Panc1 (cell line): ENCODE measurements around the gene GIPC3.

Experiments used
- CTCF ChIP-seq: fragments of 450-650 bp; IDR thresholded peaks from 2 replicates; pipeline ENCODE4 v1.5.1; 2017; ENCODE audit warnings: mild to moderate bottlenecking
- POLR2AphosphoS5 ChIP-seq: IDR thresholded peaks from 2 replicates; pipeline ENCODE4 v1.6.1; 2012; ENCODE audit warnings: mild to moderate bottlenecking, low read depth, low read length, moderate library complexity
- SIN3A ChIP-seq: IDR thresholded peaks from 2 replicates; pipeline ENCODE4 v1.6.1; 2012; ENCODE audit warnings: low read depth, mild to moderate bottlenecking, low read length, moderate library complexity, borderline replicate concordance; ENCODE audit not compliant: insufficient read depth
- TF ChIP-seq, protein P1 (sequence below), 2 experiments: IDR thresholded peaks; 2 replicates each; pipeline ENCODE4 v1.6.1; 2011 to 2012; ENCODE audit warnings: low read depth in 2 of 2, control low read depth in 1 of 2, low read length in 1 of 2, mild to moderate bottlenecking in 1 of 2, moderate library complexity in 1 of 2; ENCODE audit not compliant: insufficient read depth in 1 of 2

DNA sequence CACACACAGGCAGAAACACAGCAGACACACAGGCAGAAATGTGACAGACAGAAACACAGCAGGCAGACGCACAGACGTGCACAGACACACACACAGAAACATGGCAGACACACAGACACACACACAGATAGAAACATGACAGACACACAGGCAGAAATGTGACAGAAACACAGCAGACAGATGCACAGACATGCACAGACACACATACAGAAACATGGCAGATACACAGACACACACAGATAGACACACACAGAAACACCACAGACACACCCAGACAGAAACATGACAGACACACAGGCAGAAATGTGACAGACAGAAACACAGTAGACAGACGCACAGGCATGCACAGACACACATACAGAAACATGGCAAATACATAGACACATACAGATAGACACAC lies 20.1 kb downstream of the GIPC3 start:
- TF ChIP-seq, protein P1, sequence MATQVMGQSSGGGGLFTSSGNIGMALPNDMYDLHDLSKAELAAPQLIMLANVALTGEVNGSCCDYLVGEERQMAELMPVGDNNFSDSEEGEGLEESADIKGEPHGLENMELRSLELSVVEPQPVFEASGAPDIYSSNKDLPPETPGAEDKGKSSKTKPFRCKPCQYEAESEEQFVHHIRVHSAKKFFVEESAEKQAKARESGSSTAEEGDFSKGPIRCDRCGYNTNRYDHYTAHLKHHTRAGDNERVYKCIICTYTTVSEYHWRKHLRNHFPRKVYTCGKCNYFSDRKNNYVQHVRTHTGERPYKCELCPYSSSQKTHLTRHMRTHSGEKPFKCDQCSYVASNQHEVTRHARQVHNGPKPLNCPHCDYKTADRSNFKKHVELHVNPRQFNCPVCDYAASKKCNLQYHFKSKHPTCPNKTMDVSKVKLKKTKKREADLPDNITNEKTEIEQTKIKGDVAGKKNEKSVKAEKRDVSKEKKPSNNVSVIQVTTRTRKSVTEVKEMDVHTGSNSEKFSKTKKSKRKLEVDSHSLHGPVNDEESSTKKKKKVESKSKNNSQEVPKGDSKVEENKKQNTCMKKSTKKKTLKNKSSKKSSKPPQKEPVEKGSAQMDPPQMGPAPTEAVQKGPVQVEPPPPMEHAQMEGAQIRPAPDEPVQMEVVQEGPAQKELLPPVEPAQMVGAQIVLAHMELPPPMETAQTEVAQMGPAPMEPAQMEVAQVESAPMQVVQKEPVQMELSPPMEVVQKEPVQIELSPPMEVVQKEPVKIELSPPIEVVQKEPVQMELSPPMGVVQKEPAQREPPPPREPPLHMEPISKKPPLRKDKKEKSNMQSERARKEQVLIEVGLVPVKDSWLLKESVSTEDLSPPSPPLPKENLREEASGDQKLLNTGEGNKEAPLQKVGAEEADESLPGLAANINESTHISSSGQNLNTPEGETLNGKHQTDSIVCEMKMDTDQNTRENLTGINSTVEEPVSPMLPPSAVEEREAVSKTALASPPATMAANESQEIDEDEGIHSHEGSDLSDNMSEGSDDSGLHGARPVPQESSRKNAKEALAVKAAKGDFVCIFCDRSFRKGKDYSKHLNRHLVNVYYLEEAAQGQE (IDR thresholded peaks at IDR 0.05; ENCODE audit: insufficient read depth in 1 of 2, low read depth in 2 of 2, low read length in 1 of 2), result no peak
- TF ChIP-seq CTCF (no peak), POLR2AphosphoS5 (no peak), SIN3A (no peak)
